Cardiac muscle cell (in vitro differentiated cells and primary cell): ENCODE results near the gene CCDC159. TPM values are rescaled to one million over a fixed set of nuclear protein-coding genes. Genes with fewer than 3 reads are reported as not detected.
A peak's percentile ranks its signal among the peaks of the same experiment; 100 is the strongest.

ENCODE experiments used
- DNase-seq, 2 donors: peaks; one replicate each; pipeline versions ENCODE4 v3.0.0 to v3.0.0-alpha.2; 2010 to 2017; ENCODE audit warnings: low read depth in 1 of 2, low spot score in 1 of 2
- H3K27ac ChIP-seq: fragments of 200-600 bp; sonication (generic); 2 replicates; pipeline ENCODE4 v1.5.1; 2016
- H3K27me3 ChIP-seq: fragments of 200-600 bp; sonication (generic); 2 replicates; pipeline ENCODE4 v1.6.0; 2016; ENCODE audit warnings: control low read depth
- H3K36me3 ChIP-seq: fragments of 200-600 bp; sonication (generic); 2 replicates; pipeline ENCODE4 v1.5.1; 2016; ENCODE audit warnings: control low read depth
- H3K4me1 ChIP-seq: fragments of 200-600 bp; sonication (generic); 2 replicates; pipeline ENCODE4 v1.8.1; 2017; ENCODE audit warnings: low read depth, mild to moderate bottlenecking, mixed run types
- H3K4me3 ChIP-seq: fragments of 200-600 bp; sonication (generic); 2 replicates; pipeline ENCODE4 v1.5.1; 2016; ENCODE audit warnings: mild to moderate bottlenecking
- H3K9me3 ChIP-seq: fragments of 200-600 bp; sonication (generic); 2 replicates; pipeline ENCODE4 v1.5.1; 2017; ENCODE audit warnings: low read depth, mild to moderate bottlenecking, control low read depth
- polyA plus RNA-seq: library from polyadenylated mRNA; unstranded; fragments of >200 nt; fragmentation: Nextera tagmentation; extraction: Ambion mirVana; gene quantifications from 2 replicates; pipeline ENCODE4 v1.2.1, GENCODE V29; 2016
- total RNA-seq: library from RNA; depleted of rRNA; stranded (reverse); fragments of >200 nt; gene quantifications from 2 replicates; pipeline ENCODE4 v1.2.3, GENCODE V29; 2016
- TF ChIP-seq, protein P1 (sequence below): IDR thresholded peaks from 2 replicates; pipeline ENCODE4 v1.5.1; 2012; ENCODE audit warnings: low read depth, mild to moderate bottlenecking, low read length

Gene CCDC159
- total and polyA plus RNA-seq, 2 experiments from 2014 or later: 9.3 to 9.7 TPM

GRCh38 chr19:11356676-11357550 is 10.6 kb downstream of the CCDC159 start:
- no peak for DNase-seq
- no peaks in the 10 kb centered on the region for H3K4me1 ChIP-seq
- H3K27ac ChIP-seq: no peak overlapping the region
- TF ChIP-seq, protein P1, sequence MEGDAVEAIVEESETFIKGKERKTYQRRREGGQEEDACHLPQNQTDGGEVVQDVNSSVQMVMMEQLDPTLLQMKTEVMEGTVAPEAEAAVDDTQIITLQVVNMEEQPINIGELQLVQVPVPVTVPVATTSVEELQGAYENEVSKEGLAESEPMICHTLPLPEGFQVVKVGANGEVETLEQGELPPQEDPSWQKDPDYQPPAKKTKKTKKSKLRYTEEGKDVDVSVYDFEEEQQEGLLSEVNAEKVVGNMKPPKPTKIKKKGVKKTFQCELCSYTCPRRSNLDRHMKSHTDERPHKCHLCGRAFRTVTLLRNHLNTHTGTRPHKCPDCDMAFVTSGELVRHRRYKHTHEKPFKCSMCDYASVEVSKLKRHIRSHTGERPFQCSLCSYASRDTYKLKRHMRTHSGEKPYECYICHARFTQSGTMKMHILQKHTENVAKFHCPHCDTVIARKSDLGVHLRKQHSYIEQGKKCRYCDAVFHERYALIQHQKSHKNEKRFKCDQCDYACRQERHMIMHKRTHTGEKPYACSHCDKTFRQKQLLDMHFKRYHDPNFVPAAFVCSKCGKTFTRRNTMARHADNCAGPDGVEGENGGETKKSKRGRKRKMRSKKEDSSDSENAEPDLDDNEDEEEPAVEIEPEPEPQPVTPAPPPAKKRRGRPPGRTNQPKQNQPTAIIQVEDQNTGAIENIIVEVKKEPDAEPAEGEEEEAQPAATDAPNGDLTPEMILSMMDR: no peak
- no peaks in the 10 kb centered on the region for H3K36me3 ChIP-seq
- H3K9me3 ChIP-seq: no peaks in the 10 kb centered on the region
- H3K4me3 ChIP-seq: no peak overlapping the region
- no peaks in the 10 kb centered on the region for H3K27me3 ChIP-seq

- Histone ChIP-seq H3K36me3 (no peaks in the 10 kb centered on the region), H3K27me3 (no peaks in the 10 kb centered on the region), H3K4me1 (no peaks in the 10 kb centered on the region), H3K27ac (no peak overlapping the region), H3K4me3 (no peak overlapping the region), H3K9me3 (no peaks in the 10 kb centered on the region)
- no peak for DNase-seq
- TF ChIP-seq, protein P1: no peak
Observed at GRCh38 chr19:11359421-11359820, 13.1 kb downstream of the CCDC159 start.

- H3K4me3 ChIP-seq: no peak overlapping the region
- no peaks in the 10 kb centered on the region for H3K4me1 ChIP-seq
- no peaks in the 10 kb centered on the region for H3K9me3 ChIP-seq
- no peak overlapping the region for H3K27ac ChIP-seq
- peak in 1 of 2 donors; percentile 90 for DNase-seq
- TF ChIP-seq, protein P1: no peak
- H3K27me3 ChIP-seq: no peaks in the 10 kb centered on the region
- H3K36me3 ChIP-seq: no peaks in the 10 kb centered on the region
Observed at GRCh38 chr19:11361037-11361770, 14.9 kb downstream of the CCDC159 start.

DNA sequence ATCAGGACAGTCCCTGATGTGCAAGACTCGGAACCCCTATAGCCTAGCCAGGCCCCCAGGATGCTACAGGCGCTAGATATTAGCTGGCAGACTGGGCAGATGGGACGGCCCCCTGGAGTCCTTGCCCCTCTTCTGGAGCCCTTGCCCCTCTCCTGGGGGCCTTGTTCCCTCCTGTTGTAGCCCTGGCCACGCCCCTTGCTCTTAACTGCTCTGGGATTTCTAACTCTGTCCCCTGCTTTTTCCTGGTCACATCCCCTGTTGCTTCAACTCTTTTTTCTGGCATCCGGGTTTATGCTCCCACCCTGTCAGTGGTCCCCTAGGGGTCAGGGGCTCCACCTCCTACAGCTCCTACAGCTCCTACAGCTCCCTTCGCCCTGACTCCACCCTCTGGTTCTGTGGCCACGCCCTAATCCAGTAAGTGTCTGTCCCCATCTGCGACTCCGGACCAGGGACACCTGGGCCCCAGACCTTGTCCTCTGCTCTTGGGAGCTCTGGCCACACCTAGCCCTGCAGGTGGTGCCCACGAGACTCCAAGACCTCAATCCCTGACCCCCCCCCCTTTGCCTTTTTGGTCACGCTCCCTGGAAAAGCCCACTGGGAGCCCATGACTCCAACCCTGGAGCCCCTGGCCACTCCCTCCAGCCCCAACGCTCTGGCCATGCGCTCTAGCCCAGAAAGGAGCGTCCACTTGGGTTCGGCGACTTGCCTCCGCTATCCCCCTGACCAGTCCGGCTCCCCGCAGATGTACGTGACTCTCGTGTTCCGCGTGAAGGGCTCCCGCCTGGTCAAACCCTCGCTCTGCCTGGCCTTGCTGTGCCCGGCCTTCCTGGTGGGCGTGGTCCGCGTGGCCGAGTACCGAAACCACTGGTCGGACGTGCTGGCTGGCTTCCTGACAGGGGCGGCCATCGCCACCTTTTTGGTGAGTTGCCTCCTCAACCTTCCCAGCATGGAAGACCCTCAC is 15.7 kb downstream of the CCDC159 start:
- TF ChIP-seq, protein P1: no peak
- Histone ChIP-seq H3K4me3 (no peak overlapping the region), H3K4me1 (no peaks in the 10 kb centered on the region), H3K27ac (no peak overlapping the region), H3K27me3 (no peaks in the 10 kb centered on the region), H3K36me3 (no peaks in the 10 kb centered on the region), H3K9me3 (no peaks in the 10 kb centered on the region)
- no peak for DNase-seq

- H3K9me3 ChIP-seq: no peaks in the 10 kb centered on the region
- no peaks in the 10 kb centered on the region for H3K36me3 ChIP-seq
- no peak overlapping the region for H3K4me3 ChIP-seq
- no peaks in the 10 kb centered on the region for H3K27me3 ChIP-seq
- H3K4me1 ChIP-seq: no peaks in the 10 kb centered on the region
- DNase-seq: no peak
- H3K27ac ChIP-seq: no peak overlapping the region
- TF ChIP-seq, protein P1: no peak
Observed at GRCh38 chr19:11363881-11364280, 17.6 kb downstream of the CCDC159 start.
